ENCODE data around the gene NBEA. TPM values are rescaled to one million over a fixed set of nuclear protein-coding genes. Genes with fewer than 3 reads are reported as not detected.

Gene NBEA
- total RNA-seq, 1 experiment from 2014 or later = 4.1 TPM

- TF ChIP-seq JUND (IDR thresholded peaks at IDR 0.05) (no peak), RAD21 (IDR thresholded peaks at IDR 0.05; ENCODE audit: low read depth) (no peak)
Measured at GRCh38 chr13:35379663-35380062, 437.6 kb downstream of the NBEA start (continued).

GRCh38 chr13:35387682-35388250 lies 445.7 kb downstream of the NBEA start:
- CTCF ChIA-PET = no interaction called here
- TF ChIP-seq TCF7L2 (IDR thresholded peaks at IDR 0.05; ENCODE audit: borderline replicate concordance, extremely low read depth, insufficient read depth, insufficient read length) (no peak), FOSL1 (IDR thresholded peaks at IDR 0.05; ENCODE audit: low read depth) (no peak), YY1 (IDR thresholded peaks at IDR 0.05; ENCODE audit: extremely low read depth, insufficient replicate concordance, low read depth, low read length) (no peak), POLR2A (IDR thresholded peaks at IDR 0.05; ENCODE audit: borderline replicate concordance, extremely low read depth, insufficient read depth, insufficient read length) (no peak)
- H3K9me3 ChIP-seq (ENCODE audit: control insufficient read depth in 1 of 2, insufficient read depth in 1 of 2, low read depth in 1 of 2, low read length in 2 of 2) = no peaks in the 10 kb centered on the region
- no peak for DNase-seq (ENCODE audit: low read depth, low spot score)
- H3K79me2 ChIP-seq (ENCODE audit: insufficient read depth, low read length) = no peaks in the 10 kb centered on the region
- BruUV-seq (replicated peaks) = no TSS peak
- no peak overlapping the region for H2AFZ ChIP-seq (ENCODE audit: low read depth, low read length, poor library complexity, severe bottlenecking)
- no peaks in the 10 kb centered on the region for H4K20me1 ChIP-seq (ENCODE audit: insufficient read depth)
- intact Hi-C loops (cut with micrococcal nuclease) = no loop called here
- RAD21 ChIA-PET (ENCODE audit: low non-redundant PET in 1 of 2, low total read pairs in 2 of 2, uncharacterized antibody in 2 of 2, unreplicated experiment in 2 of 2) = no interaction called here
- no peak overlapping the region for H3K4me3 ChIP-seq (replicated peaks in 1 of 2; ENCODE audit: low read depth in 1 of 2, low read length in 2 of 2)
- POLR2A ChIA-PET = no interaction called here
- no peak overlapping the region for H3K27ac ChIP-seq (ENCODE audit: low read depth, low read length)
- H3K36me3 ChIP-seq (ENCODE audit: control insufficient read depth in 1 of 2, insufficient read depth in 2 of 2, low read length in 2 of 2) = no peaks in the 10 kb centered on the region
- no peaks in the 10 kb centered on the region for H3K27me3 ChIP-seq (ENCODE audit: insufficient read depth, low read length)
- ATAC-seq = no peak
- H3K9ac ChIP-seq (ENCODE audit: low read length) = no peak overlapping the region
- no peaks in the 10 kb centered on the region for H3K9me2 ChIP-seq (ENCODE audit: insufficient read depth)
- no peak overlapping the region for H3K4me2 ChIP-seq (ENCODE audit: low read length)
- H3K4me1 ChIP-seq (ENCODE audit: control insufficient read depth in 1 of 2, insufficient read depth in 2 of 2, low read length in 2 of 2) = no peaks in the 10 kb centered on the region

- Histone ChIP-seq H3K4me2 (ENCODE audit: low read length) (no peak overlapping the region), H2AFZ (ENCODE audit: low read depth, low read length, poor library complexity, severe bottlenecking) (no peak overlapping the region), H3K9ac (ENCODE audit: low read length) (no peak overlapping the region), H3K4me1 (ENCODE audit: control insufficient read depth in 1 of 2, insufficient read depth in 2 of 2, low read length in 2 of 2) (no peaks in the 10 kb centered on the region), H3K9me2 (ENCODE audit: insufficient read depth) (no peaks in the 10 kb centered on the region), H3K27ac (ENCODE audit: low read depth, low read length) (no peak overlapping the region), H3K79me2 (ENCODE audit: insufficient read depth, low read length) (no peaks in the 10 kb centered on the region), H4K20me1 (ENCODE audit: insufficient read depth) (no peaks in the 10 kb centered on the region), H3K36me3 (ENCODE audit: control insufficient read depth in 1 of 2, insufficient read depth in 2 of 2, low read length in 2 of 2) (no peaks in the 10 kb centered on the region), H3K9me3 (ENCODE audit: control insufficient read depth in 1 of 2, insufficient read depth in 1 of 2, low read depth in 1 of 2, low read length in 2 of 2) (no peaks in the 10 kb centered on the region), H3K4me3 (replicated peaks in 1 of 2; ENCODE audit: low read depth in 1 of 2, low read length in 2 of 2) (no peak overlapping the region), H3K27me3 (ENCODE audit: insufficient read depth, low read length) (no peaks in the 10 kb centered on the region)
- POLR2A ChIA-PET = no interaction called here
- ATAC-seq (no peak), DNase-seq (ENCODE audit: low read depth, low spot score) (no peak)
- BruUV-seq (replicated peaks) = no TSS peak
- RAD21 ChIA-PET (ENCODE audit: low non-redundant PET in 1 of 2, low total read pairs in 2 of 2, uncharacterized antibody in 2 of 2, unreplicated experiment in 2 of 2) = no interaction called here
- intact Hi-C loops (cut with micrococcal nuclease) = no loop called here
- CTCF ChIA-PET = no interaction called here
- TF ChIP-seq ZBTB33 (IDR thresholded peaks at IDR 0.05; ENCODE audit: extremely low read depth, insufficient replicate concordance, low read length) = no peak
- TF ChIP-seq ELF1 (IDR thresholded peaks at IDR 0.05; ENCODE audit: borderline replicate concordance, low read depth) = no peak
- no peak for TF ChIP-seq JUND (IDR thresholded peaks at IDR 0.05)
- TF ChIP-seq FOSL1 (IDR thresholded peaks at IDR 0.05; ENCODE audit: low read depth) = no peak
- TF ChIP-seq MAX (IDR thresholded peaks at IDR 0.05) = no peak
- TF ChIP-seq CTCF (IDR thresholded peaks at IDR 0.05 in 2 of 3, conservative IDR thresholded peaks at IDR 0.05 in 1 of 3; ENCODE audit: borderline replicate concordance in 1 of 3, insufficient read depth in 1 of 3, low read depth in 2 of 3, low read length in 2 of 3) = no peak
- no peak for TF ChIP-seq ATF3 (IDR thresholded peaks at IDR 0.05)
- TF ChIP-seq TCF7L2 (IDR thresholded peaks at IDR 0.05; ENCODE audit: borderline replicate concordance, extremely low read depth, insufficient read depth, insufficient read length) = no peak
Measured at GRCh38 chr13:35388441-35389355, 446.6 kb downstream of the NBEA start.
